Measurements from ENCODE around the gene CHST15. TPM values are rescaled to one million over a fixed set of nuclear protein-coding genes. Genes with fewer than 3 reads are reported as not detected.

CHST15 gene
- total and polyA plus RNA-seq, 2 of the 8 experiments (the other 6 are each of a cell fraction or from before 2014, with no cell fraction given): 8.8 to 9.1 TPM

DNA sequence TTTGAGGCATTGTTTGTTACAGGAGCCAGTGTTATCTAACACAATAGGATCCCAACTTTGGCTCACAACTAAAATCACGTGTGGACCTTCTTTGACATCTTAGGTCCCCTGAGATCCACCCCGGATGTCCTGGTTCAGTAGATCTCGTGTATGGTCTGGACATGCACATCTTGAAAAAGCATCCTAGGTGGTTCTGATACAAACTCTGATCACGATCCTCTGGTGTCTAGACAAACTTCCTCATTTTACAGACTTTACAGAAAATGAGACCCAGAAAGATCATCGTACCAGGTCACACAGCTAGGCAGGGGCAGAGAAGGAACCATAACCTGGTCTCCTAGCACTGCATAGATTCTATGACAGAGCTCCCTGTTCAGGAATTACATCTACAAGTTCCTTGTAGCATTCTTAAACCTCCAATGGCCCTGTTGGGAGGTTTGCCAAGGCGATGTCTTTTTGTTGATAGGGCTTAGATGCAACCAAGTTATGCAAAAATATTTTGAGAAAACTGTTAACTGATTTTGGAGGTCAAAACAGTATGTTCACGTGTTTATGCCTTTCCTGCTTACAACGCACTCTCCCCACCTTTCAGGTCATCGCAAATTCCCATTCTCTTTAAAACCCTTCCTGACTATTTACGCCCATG lies 30.8 kb upstream of the CHST15 start:
- FAIRE-seq: no peak
- Histone ChIP-seq H3K4me3 (ENCODE audit: extremely low read depth in 1 of 4, insufficient read depth in 2 of 4, low read depth in 3 of 4, low read length in 4 of 4) (no peak overlapping the region), H4K91ac (replicated peaks; ENCODE audit: insufficient read length, low read length) (peak overlapping the region; percentile 46), H3K27me3 (replicated peaks in 1 of 4; ENCODE audit: control insufficient read depth in 3 of 4, extremely low read depth in 1 of 4, insufficient read depth in 3 of 4, low read length in 3 of 4) (peaks cover 0 to 2% (median 0%) of the 10 kb centered on the region in 4 experiments; a peak in 2 of 7 replicates), H2BK15ac (ENCODE audit: low read length) (no peak overlapping the region), H2BK5ac (ENCODE audit: low read depth, low read length) (no peak overlapping the region), H3K36me3 (ENCODE audit: control insufficient read depth in 2 of 4, insufficient read depth in 4 of 4, low read length in 3 of 4) (no peaks in the 10 kb centered on the region), H2AK5ac (ENCODE audit: low read depth, low read length) (no peak overlapping the region; the same call in 1 of the 2 replicates), H3K23ac (ENCODE audit: insufficient read length) (no peak overlapping the region), H3K79me2 (ENCODE audit: control insufficient read depth in 1 of 2, insufficient read depth in 2 of 2, low read length in 2 of 2) (no peaks in the 10 kb centered on the region), H2AFZ (ENCODE audit: low read length) (no peak overlapping the region), H3K23me2 (ENCODE audit: low read depth, low read length) (peaks cover 22% of the 10 kb centered on the region; the same call in 1 of the 2 replicates), H3K14ac (ENCODE audit: insufficient read length) (no peak overlapping the region), H3K18ac (ENCODE audit: extremely low read depth, low read length) (no peak overlapping the region), H3K9ac (replicated peaks in 1 of 4; ENCODE audit: extremely low read depth in 1 of 4, low read depth in 3 of 4, low read length in 3 of 4) (no peak overlapping the region), H3K79me1 (ENCODE audit: low read depth, low read length) (no peaks in the 10 kb centered on the region), H3K4ac (replicated peaks; ENCODE audit: insufficient read length, low read depth, low read length) (no peak overlapping the region), H2BK12ac (ENCODE audit: low read depth, low read length) (no peak overlapping the region), H4K5ac (ENCODE audit: insufficient read length, low read depth, low read length) (no peak overlapping the region), H3K56ac (replicated peaks; ENCODE audit: insufficient read length, low read depth, low read length) (peak overlapping the region; percentile 96), H3K9me3 (ENCODE audit: insufficient read depth in 2 of 2, low read depth in 1 of 2, low read length in 1 of 2) (no peaks in the 10 kb centered on the region), H4K20me1 (replicated peaks in 1 of 2; ENCODE audit: control insufficient read depth in 1 of 2, insufficient read depth in 2 of 2, low read length in 2 of 2) (peaks cover 0 to 16% of the 10 kb centered on the region in 2 experiments), H4K8ac (ENCODE audit: extremely low read depth, insufficient read depth, low read length) (no peak overlapping the region), H3K4me1 (replicated peaks in 1 of 4; ENCODE audit: control insufficient read depth in 3 of 4, insufficient read depth in 4 of 4, low read length in 3 of 4) (no peaks in the 10 kb centered on the region; a peak in 2 of 7 replicates), H2BK20ac (ENCODE audit: low read length) (no peak overlapping the region), H2BK120ac (replicated peaks; ENCODE audit: low read depth, low read length) (no peak overlapping the region), H3K4me2 (ENCODE audit: insufficient read depth in 1 of 2, low read depth in 2 of 2, low read length in 2 of 2) (no peak overlapping the region), H3K27ac (ENCODE audit: low read depth, low read length) (no peak overlapping the region)
- ChIA-PET POLR2A (ENCODE audit: partially characterized antibody) (no interaction called here), CTCF (ENCODE audit: partially characterized antibody) (interaction anchor here (1.1 to 1.3 kb wide), 2 partner anchors 23 to 69 kb away, joined by 3 to 5 read pairs; no protein-coding TSS in a partner anchor)
- DNase-seq (ENCODE audit: low read depth in 1 of 2, low spot score in 2 of 2): no peak
- 89% methylated on average over 10 of the region's 10 CpGs; no CpG with 5 or more reads in 1 of the 2 experiments for WGBS, 2 experiments (ENCODE audit: extremely low coverage in 1 of 2, insufficient coverage in 1 of 2, insufficient read length in 1 of 2, insufficient replicate concordance in 2 of 2, low coverage in 1 of 2, low lambda C conversion rate in 2 of 2, missing lambda C conversion rate in 1 of 2)
- TF ChIP-seq, protein P1, sequence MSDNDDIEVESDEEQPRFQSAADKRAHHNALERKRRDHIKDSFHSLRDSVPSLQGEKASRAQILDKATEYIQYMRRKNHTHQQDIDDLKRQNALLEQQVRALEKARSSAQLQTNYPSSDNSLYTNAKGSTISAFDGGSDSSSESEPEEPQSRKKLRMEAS (IDR thresholded peaks at IDR 0.05): no peak
- TF ChIP-seq POU5F1 (IDR thresholded peaks at IDR 0.05; ENCODE audit: low read depth, low read length) (no peak), ZNF274 (IDR thresholded peaks at IDR 0.05; ENCODE audit: borderline replicate concordance, extremely low read depth, low read length) (no peak), BCL11A (IDR thresholded peaks at IDR 0.05; ENCODE audit: low read depth in 2 of 2, low read length in 2 of 2) (no peak), RFX5 (IDR thresholded peaks at IDR 0.05; ENCODE audit: borderline replicate concordance, low read depth, low read length) (no peak), CTBP2 (IDR thresholded peaks at IDR 0.05; ENCODE audit: borderline replicate concordance, insufficient read depth, insufficient read length, low read length) (no peak), RBBP5 (IDR thresholded peaks at IDR 0.05; ENCODE audit: borderline replicate concordance, low read depth, low read length) (no peak), GTF2F1 (IDR thresholded peaks at IDR 0.05; ENCODE audit: borderline replicate concordance, low read depth, low read length) (no peak), JUND (IDR thresholded peaks at IDR 0.05; ENCODE audit: low read length) (no peak)
- TF ChIP-seq, protein P2, sequence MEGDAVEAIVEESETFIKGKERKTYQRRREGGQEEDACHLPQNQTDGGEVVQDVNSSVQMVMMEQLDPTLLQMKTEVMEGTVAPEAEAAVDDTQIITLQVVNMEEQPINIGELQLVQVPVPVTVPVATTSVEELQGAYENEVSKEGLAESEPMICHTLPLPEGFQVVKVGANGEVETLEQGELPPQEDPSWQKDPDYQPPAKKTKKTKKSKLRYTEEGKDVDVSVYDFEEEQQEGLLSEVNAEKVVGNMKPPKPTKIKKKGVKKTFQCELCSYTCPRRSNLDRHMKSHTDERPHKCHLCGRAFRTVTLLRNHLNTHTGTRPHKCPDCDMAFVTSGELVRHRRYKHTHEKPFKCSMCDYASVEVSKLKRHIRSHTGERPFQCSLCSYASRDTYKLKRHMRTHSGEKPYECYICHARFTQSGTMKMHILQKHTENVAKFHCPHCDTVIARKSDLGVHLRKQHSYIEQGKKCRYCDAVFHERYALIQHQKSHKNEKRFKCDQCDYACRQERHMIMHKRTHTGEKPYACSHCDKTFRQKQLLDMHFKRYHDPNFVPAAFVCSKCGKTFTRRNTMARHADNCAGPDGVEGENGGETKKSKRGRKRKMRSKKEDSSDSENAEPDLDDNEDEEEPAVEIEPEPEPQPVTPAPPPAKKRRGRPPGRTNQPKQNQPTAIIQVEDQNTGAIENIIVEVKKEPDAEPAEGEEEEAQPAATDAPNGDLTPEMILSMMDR (IDR thresholded peaks at IDR 0.05; ENCODE audit: control extremely low read depth in 1 of 3, insufficient read depth in 1 of 3, low read depth in 1 of 3, low read length in 3 of 3): no peak
